K562 (cell line): ENCODE measurements around the gene SLC66A2. TPM values are rescaled to one million over a fixed set of nuclear protein-coding genes. Genes with fewer than 3 reads are reported as not detected.

ENCODE experiments used
- ATAC-seq: fragments of 200-7000 bp; cut with Tn5 transposase; 3 replicates; pipeline ENCODE4 v1.9.1; 2020; ENCODE audit warnings: moderate library complexity
- BruUV-seq: library from RNA; stranded (reverse); fragments of 400-500 nt; replicated peaks from 2 replicates; lab custom pipeline; 2021; lab: Mats Ljungman, UMichigan
- CTCF ChIA-PET: fragments of 300-600 bp; formaldehyde crosslinking; extraction: SDS; loops from one replicate; lab custom pipeline; 2021; ENCODE audit warnings: low intra/inter-chr PET ratio; lab: Yijun Ruan, JAX
- POLR2A ChIA-PET: fragments of 300-600, 350-650 bp; sonication (Branson Sonifier 250); formaldehyde crosslinking; extraction: SDS; loops from one replicate; lab custom pipeline; 2021; ENCODE audit warnings: antibody characterized with exemption, inconsistent platforms; lab: Yijun Ruan, JAX
- DNase-seq, 4 experiments: peaks; one replicate each; pipeline versions ENCODE4 v3.0.0 to v3.0.0-alpha.2; 2011 to 2018; ENCODE audit warnings: low spot score in 3 of 4, mixed read lengths in 3 of 4; ENCODE audit errors: extremely low read depth in 1 of 4
- FAIRE-seq: peaks from 2 replicates; lab custom pipeline; 2011; peaks lifted over from hg19 to GRCh38; lab: Jason Lieb, UNC
- H2AFZ ChIP-seq: 2 replicates; pipeline ENCODE4 v1.6.0; 2011; ENCODE audit warnings: low read depth, low read length, control low read depth, inconsistent platforms
- H3K27ac ChIP-seq: fragments of 200-600 bp; 3 replicates; pipeline ENCODE4 v1.8.0; 2011; ENCODE audit warnings: low read depth, mild to moderate bottlenecking, control low read depth, inconsistent platforms, low read length, moderate library complexity, mixed read lengths; ENCODE audit errors: extremely low read depth
- H3K27me3 ChIP-seq, 2 experiments: fragments of 300-600 bp in 1 of 2; 2 replicates in 1 of 2; 3 replicates in 1 of 2; pipeline versions ENCODE4 v1.6.0 to v1.8.0; 2011; ENCODE audit warnings: inconsistent platforms in 2 of 2, low read length in 2 of 2, mild to moderate bottlenecking in 1 of 2, mixed read lengths in 1 of 2, moderate library complexity in 1 of 2; ENCODE audit not compliant: control insufficient read depth in 2 of 2, insufficient read depth in 2 of 2
- H3K36me3 ChIP-seq: fragments of 300-600 bp; 3 replicates; pipeline ENCODE4 v1.8.0; 2011; ENCODE audit warnings: mild to moderate bottlenecking, low read length, inconsistent platforms; ENCODE audit not compliant: control insufficient read depth, insufficient read depth
- H3K4me1 ChIP-seq, 2 experiments: fragments of 200-600 bp in 1 of 2; replicated peaks in 1 of 2; 2 replicates in 1 of 2; 3 replicates in 1 of 2; pipeline versions ENCODE4 v1.5.1 to v1.8.0; 2011; ENCODE audit warnings: inconsistent platforms in 2 of 2, low read length in 2 of 2, mild to moderate bottlenecking in 1 of 2, mixed read lengths in 1 of 2, moderate library complexity in 1 of 2; ENCODE audit not compliant: control insufficient read depth in 2 of 2, insufficient read depth in 2 of 2
- H3K4me2 ChIP-seq: 2 replicates; pipeline ENCODE4 v1.6.1; 2011; ENCODE audit warnings: low read length, control low read depth, inconsistent platforms, mixed read lengths; ENCODE audit not compliant: insufficient read depth
- H3K4me3 ChIP-seq: fragments of 200-600 bp; sonication (generic), shearing (Covaris generic); 2 replicates; pipeline ENCODE4 v1.5.1; 2016; ENCODE audit warnings: control low read depth, inconsistent platforms
- H3K79me2 ChIP-seq: fragments of 200-600 bp; 3 replicates; pipeline ENCODE4 v1.8.0; 2011; ENCODE audit warnings: low read length, inconsistent platforms; ENCODE audit not compliant: control insufficient read depth, insufficient read depth
- H3K9ac ChIP-seq, 2 experiments: 2 replicates each; pipeline versions ENCODE4 v1.6.0 to v1.6.1; 2011; ENCODE audit warnings: low read depth in 2 of 2, low read length in 2 of 2, control low read depth in 1 of 2, inconsistent platforms in 1 of 2, mild to moderate bottlenecking in 1 of 2, mixed read lengths in 1 of 2; ENCODE audit not compliant: insufficient read depth in 1 of 2
- H3K9me1 ChIP-seq: one replicate; pipeline ENCODE4 v1.6.0; 2011; ENCODE audit warnings: inconsistent platforms, mild to moderate bottlenecking, low read length, moderate library complexity; ENCODE audit not compliant: control insufficient read depth, insufficient read depth
- H3K9me3 ChIP-seq: replicated peaks from 2 replicates; pipeline ENCODE4 v1.5.1; 2011; ENCODE audit warnings: low read depth, low read length, inconsistent platforms; ENCODE audit not compliant: control insufficient read depth, insufficient read depth
- H4K20me1 ChIP-seq: replicated peaks from 2 replicates; pipeline ENCODE4 v1.6.1; 2011; ENCODE audit warnings: low read length, inconsistent platforms, mixed read lengths; ENCODE audit not compliant: control insufficient read depth, insufficient read depth
- CAMTA2 ChIP-seq: fragments of 250-450 bp; sonication (Bioruptor Pico); conservative IDR thresholded peaks from 2 replicates; pipeline ENCODE4 v1.5.1; 2022
- CUX1 ChIP-seq: fragments of 200-800 bp; sonication (Bioruptor generic); IDR thresholded peaks from 2 replicates; pipeline ENCODE4 v1.6.1; 2016; ENCODE audit warnings: missing genetic modification characterization, missing compliant biosample characterization
- DACH1 ChIP-seq: fragments of 450-650 bp; IDR thresholded peaks from 2 replicates; pipeline ENCODE4 v1.6.1; 2018; ENCODE audit not compliant: partially characterized antibody
- DNMT1 ChIP-seq: fragments of 450-650 bp; IDR thresholded peaks from 2 replicates; pipeline ENCODE4 v1.6.1; 2016; ENCODE audit warnings: antibody characterized with exemption, mild to moderate bottlenecking
- ETV1 ChIP-seq: fragments of 450-650 bp; conservative IDR thresholded peaks from 2 replicates; pipeline ENCODE4 v1.6.1; 2016; ENCODE audit warnings: missing genetic modification characterization, control low read depth, low read depth, missing compliant biosample characterization
- NFE2L1 ChIP-seq: fragments of 450-650 bp; IDR thresholded peaks from 2 replicates; pipeline ENCODE4 v1.6.1; 2016; ENCODE audit warnings: missing genetic modification characterization, low read depth, mild to moderate bottlenecking, missing compliant biosample characterization, moderate library complexity, borderline replicate concordance
- PHF8 ChIP-seq: fragments of 200-600 bp; sonication (generic); IDR thresholded peaks from 2 replicates; pipeline ENCODE4 v1.6.1; 2012; ENCODE audit warnings: mixed run types, mild to moderate bottlenecking, inconsistent platforms, low read length, moderate library complexity, borderline replicate concordance
- RBM14 ChIP-seq: fragments of 200-400 bp; formaldehyde crosslinking; IDR thresholded peaks from 2 replicates; pipeline ENCODE4 v1.6.1; 2018; ENCODE audit warnings: low read depth, mild to moderate bottlenecking, low read length, moderate library complexity, borderline replicate concordance; ENCODE audit not compliant: insufficient read depth
- TEAD1 ChIP-seq, 2 experiments: fragments of 450-650 bp in 1 of 2; sonication (generic) in 1 of 2; formaldehyde crosslinking; IDR thresholded peaks; 2 replicates each; pipeline versions ENCODE4 v1.4.0 to v1.8.0; 2020 to 2022; ENCODE audit warnings: mild to moderate bottlenecking in 2 of 2, missing genetic modification reagents in 1 of 2
- U2AF2 ChIP-seq: fragments of 200-400 bp; formaldehyde crosslinking; optimal IDR thresholded peaks from 2 replicates; pipeline ENCODE3; 2017; ENCODE audit warnings: low read depth, mild to moderate bottlenecking, low read length
- ZNF165 ChIP-seq: fragments of 250-450 bp; sonication (Bioruptor Pico); IDR thresholded peaks from 2 replicates; pipeline ENCODE4 v1.4.0; 2020; ENCODE audit warnings: borderline replicate concordance
- ZNF584 ChIP-seq: fragments of 200-800 bp; sonication (Bioruptor generic); IDR thresholded peaks from 2 replicates; pipeline ENCODE4 v1.6.1; 2016; ENCODE audit warnings: low read depth, mild to moderate bottlenecking, missing genetic modification characterization, missing compliant biosample characterization
- ZNF717 ChIP-seq: fragments of 250-450 bp; sonication (Bioruptor Pico); IDR thresholded peaks from 2 replicates; pipeline ENCODE4 v1.5.0; 2021
- ZNF766 ChIP-seq: fragments of 200-800 bp; sonication (Bioruptor generic); conservative IDR thresholded peaks from 2 replicates; pipeline ENCODE4 v1.6.1; 2016; ENCODE audit warnings: missing genetic modification characterization, missing compliant biosample characterization
- ZZZ3 ChIP-seq: fragments of 450-650 bp; IDR thresholded peaks from 2 replicates; pipeline ENCODE4 v1.6.1; 2016; ENCODE audit warnings: antibody characterized with exemption, mild to moderate bottlenecking, moderate library complexity
- WGBS: fragments of 100-300 bp; shearing (Covaris generic); methylation state at CpG from one replicate; pipeline ENCODE4 v1.1.6; 2016; ENCODE audit warnings: low coverage, mixed read lengths; ENCODE audit not compliant: insufficient coverage; ENCODE audit errors: missing lambda C conversion rate; 5-methylcytosine and 5-hydroxymethylcytosine counted together
- in situ Hi-C: fragments of 300-500 bp; cut with MboI; formaldehyde crosslinking; loops from 4 replicates; pipeline ENCODE4 v1.15.0; 2018; ENCODE audit warnings: inconsistent platforms, mixed read lengths
- intact Hi-C: fragments of 100-400 bp; cut with micrococcal nuclease; formaldehyde crosslinking; loops from 2 replicates; pipeline ENCODE4 v1.14.2; 2022
- polyA plus RNA-seq, 8 experiments: library from polyadenylated mRNA; depleted of rRNA in 4 of 8; stranded (reverse) in 5 of 8; unstranded in 3 of 8; fragments of >200 nt; fragmentation: Nextera tagmentation in 2 of 8; fragmentation: Illumina TruSeq in 1 of 8; extraction: Ambion mirVana in 2 of 8; extraction: Trizol in 1 of 8; gene quantifications; 2 replicates each; pipeline versions ENCODE4 v1.2.1 to v1.2.3, GENCODE V29; 2011 to 2014; ENCODE audit warnings: inconsistent platforms in 1 of 8, missing spikeins in 1 of 8
- total RNA-seq, 7 experiments: library from RNA; depleted of rRNA in 6 of 7; stranded (reverse); fragments of >200 nt in 6 of 7; fragmentation: Illumina TruSeq in 2 of 7; extraction: Trizol in 2 of 7; gene quantifications; 2 replicates each; pipeline versions ENCODE4 v1.2.1 to v1.2.3, GENCODE V29; 2011 to 2021; ENCODE audit warnings: low replicate concordance in 1 of 7
- TF ChIP-seq, protein P1 (sequence below): fragments of 450-650 bp; formaldehyde crosslinking; IDR thresholded peaks from 2 replicates; pipeline ENCODE4 v1.4.0; 2022; ENCODE audit warnings: mild to moderate bottlenecking, moderate library complexity

Gene SLC66A2
- total and polyA plus RNA-seq, 9 of the 15 experiments (the other 6 are each of a cell fraction or from before 2014, with no cell fraction given) = 0.25 to 17.5 (median 5.6) TPM

DNA sequence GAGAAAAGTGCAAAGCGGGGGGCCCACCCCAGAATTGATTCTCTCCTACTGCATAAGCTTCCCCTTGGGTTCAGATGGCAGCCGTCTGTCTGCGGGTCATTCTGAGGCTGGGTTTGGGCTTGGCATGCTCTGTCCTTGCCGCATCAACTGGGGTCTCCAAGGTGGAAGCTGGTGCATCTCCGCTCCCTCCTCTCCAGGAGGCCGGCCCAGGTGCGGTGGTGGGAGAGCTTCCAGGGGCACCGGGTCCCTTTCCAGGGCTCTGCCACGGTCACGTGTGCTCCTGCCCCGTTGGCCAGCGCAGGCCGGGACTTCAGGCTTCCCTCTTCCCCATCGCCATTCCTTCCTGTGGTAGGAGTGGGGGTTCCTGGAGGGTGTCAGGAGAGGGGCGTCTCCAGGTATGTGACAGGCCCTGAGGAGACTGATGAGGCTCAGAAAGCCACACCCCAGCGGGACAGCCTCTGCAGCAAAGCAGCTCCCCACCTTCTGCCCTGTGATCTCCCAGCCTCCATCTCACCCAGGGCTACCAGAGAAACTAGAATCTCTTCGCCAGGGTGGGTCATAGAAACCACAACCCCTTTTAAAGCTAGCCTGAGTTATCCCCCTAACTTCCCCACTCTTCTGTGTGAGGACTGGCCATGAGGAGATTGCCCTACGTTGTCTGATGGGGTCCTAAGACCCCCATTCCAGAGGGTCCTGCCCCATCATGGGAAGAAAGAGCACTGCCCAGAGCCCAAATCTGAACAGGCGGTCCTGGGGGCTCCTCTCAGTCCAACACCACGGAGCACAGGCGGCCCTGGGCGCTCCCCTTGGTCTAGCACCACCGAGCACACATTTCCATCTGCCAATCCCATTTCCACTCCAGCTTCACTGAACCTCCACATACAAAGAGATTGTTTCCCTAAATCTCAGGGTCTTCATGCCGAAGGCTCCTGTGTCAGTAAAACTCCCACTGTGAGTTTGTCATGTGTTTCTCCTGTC, 76.6 kb downstream of the SLC66A2 start:
- ChIA-PET POLR2A (no interaction called here), CTCF (no interaction called here)
- Histone ChIP-seq H3K79me2 (no peaks in the 10 kb centered on the region), H3K27me3 (peaks cover 21 to 73% of the 10 kb centered on the region in 2 experiments; a peak in 4 of 5 replicates), H4K20me1 (no peaks in the 10 kb centered on the region), H3K27ac (no peak overlapping the region), H3K36me3 (no peaks in the 10 kb centered on the region), H3K4me1 (peaks cover 0 to 8% of the 10 kb centered on the region in 2 experiments; a peak in 2 of 5 replicates), H3K4me2 (no peak overlapping the region), H3K4me3 (no peak overlapping the region), H3K9ac (no peak overlapping the region), H2AFZ (no peak overlapping the region), H3K9me3 (no peaks in the 10 kb centered on the region), H3K9me1 (no peaks in the 10 kb centered on the region)
- no peak for DNase-seq
- WGBS = 8% methylated on average over 20 of the region's 24 CpGs
- no peak for ATAC-seq
- no peak for FAIRE-seq
- in situ Hi-C loops (no loop called here), intact Hi-C loops (no loop called here)
- BruUV-seq = no TSS peak
- TF ChIP-seq ZZZ3 = no peak
- no peak for TF ChIP-seq ZNF766
- no peak for TF ChIP-seq DNMT1
- no peak for TF ChIP-seq ETV1
- TF ChIP-seq PHF8 = no peak
- no peak for TF ChIP-seq ZNF165
- no peak for TF ChIP-seq CAMTA2 (CRISPR knock-in tag)
- TF ChIP-seq DACH1 = no peak
- no peak for TF ChIP-seq NFE2L1 (tag)
- TF ChIP-seq, protein P1, sequence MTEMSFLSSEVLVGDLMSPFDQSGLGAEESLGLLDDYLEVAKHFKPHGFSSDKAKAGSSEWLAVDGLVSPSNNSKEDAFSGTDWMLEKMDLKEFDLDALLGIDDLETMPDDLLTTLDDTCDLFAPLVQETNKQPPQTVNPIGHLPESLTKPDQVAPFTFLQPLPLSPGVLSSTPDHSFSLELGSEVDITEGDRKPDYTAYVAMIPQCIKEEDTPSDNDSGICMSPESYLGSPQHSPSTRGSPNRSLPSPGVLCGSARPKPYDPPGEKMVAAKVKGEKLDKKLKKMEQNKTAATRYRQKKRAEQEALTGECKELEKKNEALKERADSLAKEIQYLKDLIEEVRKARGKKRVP = no peak
- TF ChIP-seq RBM14 = no peak
- no peak for TF ChIP-seq TEAD1 (CRISPR knock-in tag; IDR thresholded peaks at IDR 0.05)
- TF ChIP-seq CUX1 (CRISPR knock-in tag) = no peak
- TF ChIP-seq ZNF584 = no peak
- no peak for TF ChIP-seq U2AF2
- no peak for TF ChIP-seq ZNF717
